Muscle layer of colon (tissue), 2 donors: ENCODE measurements around the gene CFAP221.
A peak's percentile ranks its signal among the peaks of the same experiment; 100 is the strongest.

Experiments used
- H3K27ac ChIP-seq: one replicate; pipeline ENCODE4 v1.7.0; 2013; ENCODE audit warnings: low read depth, mild to moderate bottlenecking, low read length, moderate library complexity
- H3K27me3 ChIP-seq, 2 donors: one replicate each; pipeline ENCODE4 v1.7.0; 2013; ENCODE audit warnings: low read length in 2 of 2, mild to moderate bottlenecking in 2 of 2; ENCODE audit not compliant: insufficient read depth in 2 of 2, control insufficient read depth in 1 of 2
- H3K36me3 ChIP-seq: one replicate; pipeline ENCODE4 v1.7.0; 2013; ENCODE audit warnings: mild to moderate bottlenecking, low read length; ENCODE audit not compliant: insufficient read depth
- H3K4me1 ChIP-seq: one replicate; pipeline ENCODE4 v1.7.0; 2013; ENCODE audit warnings: mild to moderate bottlenecking, low read length; ENCODE audit not compliant: insufficient read depth
- H3K4me3 ChIP-seq, 2 donors: one replicate each; pipeline ENCODE4 v1.7.0; 2013; ENCODE audit warnings: low read length in 2 of 2, low read depth in 1 of 2, mild to moderate bottlenecking in 1 of 2, moderate library complexity in 1 of 2
- H3K9ac ChIP-seq: one replicate; pipeline ENCODE4 v1.7.0; 2013; ENCODE audit warnings: low read length
- H3K9me3 ChIP-seq: one replicate; pipeline ENCODE4 v1.7.0; 2013; ENCODE audit warnings: mild to moderate bottlenecking, low read length
- donor health status: abdominal sarcoma.
- donor health status: Adenocarcinoma of cecum.

CFAP221 gene

GRCh38 chr2:119544075-119544938, at the start of gene CFAP221:
TSS of gene CFAP221 (plus strand) at chr2:119544449. CDS start at chr2:119546132, 1,683 bp downstream.
- Histone ChIP-seq H3K27me3 (peaks cover 0 to 4% of the 10 kb centered on the region in 2 donors), H3K4me1 (peaks cover 15% of the 10 kb centered on the region), H3K27ac (no peak within 1 kb of the TSS), H3K4me3 (peak within 1 kb of the TSS; percentile 38 to 58), H3K9ac (no peak within 1 kb of the TSS), H3K36me3 (no peaks in the 10 kb centered on the region), H3K9me3 (no peaks in the 10 kb centered on the region)

DNA sequence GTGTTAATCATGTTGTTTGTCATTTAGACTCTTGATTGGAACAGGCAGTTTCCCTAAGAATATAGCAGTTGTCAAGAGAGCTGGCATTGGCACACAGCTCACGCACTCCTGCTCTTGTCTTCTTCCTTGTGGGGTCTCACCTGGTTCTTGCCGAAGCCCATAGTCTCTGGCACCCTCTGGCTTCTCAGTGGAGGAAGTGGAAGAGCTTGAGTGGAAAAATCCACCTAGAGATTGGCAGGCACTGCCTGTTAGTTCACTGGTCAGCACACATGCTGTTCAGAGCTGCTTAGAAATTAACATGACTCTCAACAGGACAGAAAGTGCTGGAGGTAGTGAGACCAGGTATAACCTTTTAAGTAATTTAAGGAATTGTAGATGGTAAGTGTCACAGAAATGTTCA, 48.3 kb upstream of the CFAP221 start:
- Histone ChIP-seq H3K4me1 (peaks cover 4% of the 10 kb centered on the region), H3K36me3 (no peaks in the 10 kb centered on the region), H3K27me3 (no peaks in the 10 kb centered on the region), H3K9ac (no peak overlapping the region), H3K27ac (no peak overlapping the region), H3K9me3 (peaks cover 6% of the 10 kb centered on the region), H3K4me3 (no peak overlapping the region)

- peaks cover 4% of the 10 kb centered on the region for H3K4me1 ChIP-seq
- no peak overlapping the region for H3K27ac ChIP-seq
- H3K9ac ChIP-seq: no peak overlapping the region
- no peaks in the 10 kb centered on the region for H3K36me3 ChIP-seq
- peaks cover 6% of the 10 kb centered on the region for H3K9me3 ChIP-seq
- no peaks in the 10 kb centered on the region for H3K27me3 ChIP-seq
- H3K4me3 ChIP-seq: no peak overlapping the region
Measured at GRCh38 chr2:119496682-119497081, 47.6 kb upstream of the CFAP221 start.

DNA sequence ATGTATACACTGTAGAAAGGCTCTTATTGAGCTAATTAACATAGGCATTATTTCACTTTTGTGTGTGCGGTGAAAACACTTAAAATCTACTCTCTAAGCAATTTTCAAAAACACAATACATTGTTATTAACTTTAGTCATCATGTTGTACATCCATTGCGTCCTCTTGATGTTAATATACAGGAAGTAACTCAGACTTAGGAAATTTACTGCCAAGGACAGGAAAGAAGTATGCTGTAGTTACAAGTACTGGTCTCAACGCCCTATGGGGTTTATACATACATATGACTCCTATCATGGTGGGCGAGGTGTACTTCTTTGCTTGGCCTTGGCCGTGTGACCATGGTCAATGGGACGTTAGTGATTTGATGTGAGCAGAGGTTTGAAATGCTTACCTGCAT, 35.5 kb upstream of the CFAP221 start:
- Histone ChIP-seq H3K9ac (no peak overlapping the region), H3K36me3 (no peaks in the 10 kb centered on the region), H3K27me3 (no peaks in the 10 kb centered on the region), H3K27ac (no peak overlapping the region), H3K4me1 (no peaks in the 10 kb centered on the region), H3K4me3 (no peak overlapping the region), H3K9me3 (no peaks in the 10 kb centered on the region)

GRCh38 chr2:119511989-119512388, 32.3 kb upstream of the CFAP221 start:
- Histone ChIP-seq H3K27me3 (no peaks in the 10 kb centered on the region), H3K36me3 (no peaks in the 10 kb centered on the region), H3K4me3 (no peak overlapping the region), H3K9me3 (no peaks in the 10 kb centered on the region), H3K27ac (no peak overlapping the region), H3K9ac (no peak overlapping the region), H3K4me1 (no peaks in the 10 kb centered on the region)

- Histone ChIP-seq H3K4me1 (no peaks in the 10 kb centered on the region), H3K36me3 (no peaks in the 10 kb centered on the region), H3K4me3 (no peak overlapping the region), H3K27me3 (no peaks in the 10 kb centered on the region), H3K9me3 (no peaks in the 10 kb centered on the region), H3K27ac (no peak overlapping the region), H3K9ac (no peak overlapping the region)
Measured at GRCh38 chr2:119512946-119513345, 31.3 kb upstream of the CFAP221 start.

DNA sequence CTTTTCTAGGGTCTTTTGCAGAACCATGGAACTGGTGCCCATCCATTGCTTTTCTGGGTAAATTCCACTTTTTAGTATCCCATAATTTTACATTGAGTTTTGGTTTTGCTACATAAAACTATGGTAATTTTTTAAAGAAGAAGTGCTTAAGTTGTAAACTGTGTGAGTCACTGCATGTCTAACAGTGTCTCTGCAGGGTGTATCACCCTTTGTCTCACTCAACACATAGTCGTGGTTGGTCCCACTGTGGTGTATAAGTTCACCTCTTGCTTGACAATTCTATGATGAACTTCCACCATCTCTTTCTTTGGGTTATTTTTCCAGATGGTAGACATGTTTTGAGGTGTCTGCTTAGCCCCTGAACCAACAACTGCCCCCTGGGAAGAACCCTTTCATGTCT, 30.4 kb upstream of the CFAP221 start:
- no peak overlapping the region for H3K27ac ChIP-seq
- H3K9me3 ChIP-seq: no peaks in the 10 kb centered on the region
- no peaks in the 10 kb centered on the region for H3K36me3 ChIP-seq
- no peak overlapping the region for H3K9ac ChIP-seq
- H3K27me3 ChIP-seq: no peaks in the 10 kb centered on the region
- H3K4me1 ChIP-seq: no peaks in the 10 kb centered on the region
- H3K4me3 ChIP-seq: no peak overlapping the region

DNA sequence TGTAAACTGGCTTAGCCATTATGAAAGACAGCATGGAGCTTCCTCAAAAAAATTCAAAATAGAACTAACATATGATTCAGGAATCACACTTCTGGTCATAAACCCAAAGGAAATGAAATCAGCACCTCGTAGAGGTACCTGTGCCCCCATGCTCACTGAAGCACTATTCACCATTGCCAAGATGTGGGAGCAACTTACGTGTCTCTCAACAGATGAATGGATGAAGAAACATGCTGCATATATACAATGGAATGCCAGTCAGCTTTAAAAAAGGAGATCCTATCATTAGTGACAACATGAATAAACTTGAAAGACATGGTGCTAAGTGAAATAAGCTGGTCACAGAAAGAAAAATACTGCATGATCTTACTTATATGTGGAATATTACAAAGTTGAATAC, 28.1 kb upstream of the CFAP221 start:
- Histone ChIP-seq H3K27ac (no peak overlapping the region), H3K9me3 (no peaks in the 10 kb centered on the region), H3K36me3 (no peaks in the 10 kb centered on the region), H3K27me3 (no peaks in the 10 kb centered on the region), H3K9ac (no peak overlapping the region), H3K4me1 (peaks cover under 1% of the 10 kb centered on the region), H3K4me3 (no peak overlapping the region)

DNA sequence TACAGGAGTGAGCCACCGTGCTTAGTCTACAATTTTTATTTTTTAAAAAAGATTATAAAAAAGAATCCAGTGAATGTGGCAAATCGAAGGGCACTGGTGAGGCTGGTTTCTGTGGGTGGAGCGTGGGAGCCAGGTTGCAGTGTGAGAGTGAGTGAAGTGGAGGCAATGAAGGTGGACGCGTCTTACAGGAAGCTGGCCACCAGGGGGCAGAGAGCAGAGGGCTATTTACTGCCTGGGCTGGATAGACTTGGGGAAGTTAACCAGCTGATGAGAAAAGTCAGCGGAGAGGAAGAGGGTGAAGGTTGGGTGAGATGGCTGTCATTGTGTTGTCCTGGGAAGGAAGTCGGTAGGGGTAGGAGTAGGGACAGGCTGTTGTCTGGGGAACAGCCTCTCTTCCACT, 26.8 kb upstream of the CFAP221 start:
- Histone ChIP-seq H3K9me3 (no peaks in the 10 kb centered on the region), H3K27ac (no peak overlapping the region), H3K27me3 (peaks cover 0 to 3% of the 10 kb centered on the region in 2 donors), H3K4me3 (no peak overlapping the region), H3K4me1 (peaks cover 11% of the 10 kb centered on the region), H3K36me3 (no peaks in the 10 kb centered on the region), H3K9ac (no peak overlapping the region)

- no peak overlapping the region for H3K9ac ChIP-seq
- H3K27ac ChIP-seq: no peak overlapping the region
Measured at GRCh38 chr2:119518401-119519056, 25.7 kb upstream of the CFAP221 start.

DNA sequence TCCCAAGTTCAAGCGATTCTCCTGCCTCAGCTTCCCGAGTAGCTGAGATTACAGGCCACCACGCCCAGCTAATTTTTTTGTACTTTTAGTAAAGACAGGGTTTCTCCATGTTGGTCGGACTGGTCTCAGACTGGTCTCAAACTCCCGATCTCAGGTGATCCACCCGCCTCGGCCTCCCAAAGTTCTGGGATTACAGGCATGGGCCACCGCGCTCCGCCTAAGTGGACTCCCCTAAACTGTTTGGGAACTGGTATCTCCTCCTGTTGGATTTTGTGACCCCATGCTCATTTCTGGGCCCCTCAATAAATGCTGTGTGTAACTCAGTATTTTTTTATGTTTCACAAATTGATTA, 25.2 kb upstream of the CFAP221 start:
- no peak overlapping the region for H3K27ac ChIP-seq
- no peaks in the 10 kb centered on the region for H3K36me3 ChIP-seq
- no peaks in the 10 kb centered on the region for H3K9me3 ChIP-seq
- peaks cover 11% of the 10 kb centered on the region for H3K4me1 ChIP-seq
- no peak overlapping the region for H3K4me3 ChIP-seq
- H3K27me3 ChIP-seq: peaks cover 6 to 10% of the 10 kb centered on the region in 2 donors
- H3K9ac ChIP-seq: no peak overlapping the region

More at GRCh38 chr2:119518401-119519056, 25.7 kb upstream of the CFAP221 start:
- peaks cover 1 to 10% of the 10 kb centered on the region in 2 donors for H3K27me3 ChIP-seq
- H3K9me3 ChIP-seq: no peaks in the 10 kb centered on the region
- H3K4me3 ChIP-seq: no peak overlapping the region
- H3K36me3 ChIP-seq: no peaks in the 10 kb centered on the region
- H3K4me1 ChIP-seq: peaks cover 11% of the 10 kb centered on the region
